ENCODE data around the gene GP1BB. TPM values are rescaled to one million over a fixed set of nuclear protein-coding genes. Genes with fewer than 3 reads are reported as not detected.

GP1BB gene
- total and polyA plus RNA-seq, 2 donors (not counting 3 experiments of a cell fraction or from before 2014, with no cell fraction given), result 1.7 to 6.2 TPM

GRCh38 chr22:19734837-19735382 lies 11.6 kb downstream of the GP1BB start:
- intact Hi-C loops (cut with micrococcal nuclease), result no loop called here
- H2AFZ ChIP-seq (ENCODE audit: low read depth, low read length), result no peak overlapping the region
- ChIA-PET POLR2A (no interaction called here), CTCF (interaction anchor here (0.9 kb wide), 1 partner anchor 22 kb away, joined by 6 read pairs; no protein-coding TSS in a partner anchor)
- FAIRE-seq, result no peak
- H3K9me1 ChIP-seq (replicated peaks; ENCODE audit: control insufficient read depth, extremely low read depth, insufficient read depth, low read length), result no peaks in the 10 kb centered on the region
- no peaks in the 10 kb centered on the region for H3K79me2 ChIP-seq (ENCODE audit: control insufficient read depth, insufficient read depth, low read length)
- no peaks in the 10 kb centered on the region for H3K9me3 ChIP-seq (replicated peaks; ENCODE audit: control insufficient read depth, insufficient read depth, low read length)
- H4K20me1 ChIP-seq (replicated peaks; ENCODE audit: control insufficient read depth, extremely low read depth, insufficient read depth, low read length), result no peaks in the 10 kb centered on the region
- no peak for TF ChIP-seq MAX (IDR thresholded peaks at IDR 0.05; ENCODE audit: insufficient read depth, insufficient read length)
- TF ChIP-seq CTCF (IDR thresholded peaks at IDR 0.05; ENCODE audit: extremely low read depth in 1 of 2, insufficient read depth in 1 of 2, low read depth in 1 of 2, low read length in 2 of 2), result no peak
- no peak for DNase-seq (ENCODE audit: low read depth, low spot score)
- H3K9ac ChIP-seq (replicated peaks; ENCODE audit: extremely low read depth, insufficient read depth, low read length), result no peak overlapping the region
- BruUV-seq (replicated peaks), result no TSS peak
- no peaks in the 10 kb centered on the region for H3K27me3 ChIP-seq (ENCODE audit: control insufficient read depth in 2 of 2, insufficient read depth in 2 of 2, low read length in 2 of 2)
- H3K36me3 ChIP-seq (ENCODE audit: control insufficient read depth in 2 of 2, extremely low read depth in 1 of 2, insufficient read depth in 2 of 2, low read length in 2 of 2), result no peaks in the 10 kb centered on the region
- no peak overlapping the region for H3K27ac ChIP-seq (ENCODE audit: insufficient read depth, low read depth, low read length)
- dilution Hi-C loops (cut with MboI; ENCODE audit: extremely low pct_ligation_motif_present, low sequenced_read_pairs), result no loop called here
- H3K4me1 ChIP-seq (ENCODE audit: control insufficient read depth, extremely low read depth, insufficient read depth, low read length), result peaks cover 3% of the 10 kb centered on the region
- no peak overlapping the region for H3K4me2 ChIP-seq (ENCODE audit: insufficient read depth, low read length)
- no peak overlapping the region for H3K4me3 ChIP-seq (replicated peaks in 1 of 3; ENCODE audit: insufficient read depth in 1 of 3, low read depth in 1 of 3, low read length in 3 of 3)

GRCh38 chr22:19735665-19736510 lies 12.5 kb downstream of the GP1BB start:
- CTCF ChIA-PET, result interaction anchor here (0.9 kb wide), 1 partner anchor 21 kb away, joined by 6 read pairs; no protein-coding TSS in a partner anchor
- Histone ChIP-seq H3K9ac (replicated peaks; ENCODE audit: extremely low read depth, insufficient read depth, low read length) (no peak overlapping the region), H3K9me1 (replicated peaks; ENCODE audit: control insufficient read depth, extremely low read depth, insufficient read depth, low read length) (no peaks in the 10 kb centered on the region), H3K79me2 (ENCODE audit: control insufficient read depth, insufficient read depth, low read length) (no peaks in the 10 kb centered on the region), H4K20me1 (replicated peaks; ENCODE audit: control insufficient read depth, extremely low read depth, insufficient read depth, low read length) (no peaks in the 10 kb centered on the region), H3K27ac (ENCODE audit: insufficient read depth, low read depth, low read length) (no peak overlapping the region), H3K9me3 (replicated peaks; ENCODE audit: control insufficient read depth, insufficient read depth, low read length) (no peaks in the 10 kb centered on the region), H3K27me3 (ENCODE audit: control insufficient read depth in 2 of 2, insufficient read depth in 2 of 2, low read length in 2 of 2) (no peaks in the 10 kb centered on the region), H2AFZ (ENCODE audit: low read depth, low read length) (no peak overlapping the region), H3K4me2 (ENCODE audit: insufficient read depth, low read length) (no peak overlapping the region), H3K36me3 (ENCODE audit: control insufficient read depth in 2 of 2, extremely low read depth in 1 of 2, insufficient read depth in 2 of 2, low read length in 2 of 2) (no peaks in the 10 kb centered on the region), H3K4me3 (replicated peaks in 1 of 3; ENCODE audit: insufficient read depth in 1 of 3, low read depth in 1 of 3, low read length in 3 of 3) (no peak overlapping the region), H3K4me1 (ENCODE audit: control insufficient read depth, extremely low read depth, insufficient read depth, low read length) (peaks cover 2% of the 10 kb centered on the region)
- DNase-seq (ENCODE audit: low read depth, low spot score), result no peak
- BruUV-seq (replicated peaks), result no TSS peak
- dilution Hi-C loops (cut with MboI; ENCODE audit: extremely low pct_ligation_motif_present, low sequenced_read_pairs), result no loop called here
- POLR2A ChIA-PET, result no interaction called here
- TF ChIP-seq MYC (IDR thresholded peaks at IDR 0.05; ENCODE audit: low read depth, low read length), result no peak
- no peak for TF ChIP-seq GATA2 (IDR thresholded peaks at IDR 0.05; ENCODE audit: insufficient read depth, insufficient read length, low read depth, low read length)
- TF ChIP-seq MAX (IDR thresholded peaks at IDR 0.05; ENCODE audit: insufficient read depth, insufficient read length), result no peak
- TF ChIP-seq POLR2A (IDR thresholded peaks at IDR 0.05; ENCODE audit: low read depth, low read length), result no peak
- no peak for TF ChIP-seq JUN (IDR thresholded peaks at IDR 0.05; ENCODE audit: borderline replicate concordance, insufficient read depth, insufficient read length, low read depth)
- no peak for TF ChIP-seq CTCF (IDR thresholded peaks at IDR 0.05; ENCODE audit: extremely low read depth in 1 of 2, insufficient read depth in 1 of 2, low read depth in 1 of 2, low read length in 2 of 2)
- no peak for FAIRE-seq
- intact Hi-C loops (cut with micrococcal nuclease), result no loop called here

Data from endothelial cell of umbilical vein (primary cell).